Measurements from ENCODE around the gene PPP1R3G.
"Not testable (repeated sequence)": the region's sequence is repeated elsewhere in the genome, so short reads cannot be mapped to it uniquely, and the experiment has no call there.

Gene PPP1R3G
- total RNA-seq, result 0 to 0.07 reads per million in 2 donors

GRCh38 chr6:5084781-5085647 lies at the start of gene PPP1R3G:
PPP1R3G (plus strand) TSS chr6:5085341; CDS start chr6:5085486, 145 bp downstream.
- DNase-seq, result peak in 1 of 5 experiments; percentile 35

GRCh38 chr6:5036269-5036668 lies 48.9 kb upstream of the PPP1R3G start:
- no peak for DNase-seq

- no peak for DNase-seq
Measured at GRCh38 chr6:5041955-5042354, 43.2 kb upstream of the PPP1R3G start.

GRCh38 chr6:5042436-5042835 lies 42.7 kb upstream of the PPP1R3G start:
- no peak for DNase-seq

GRCh38 chr6:5044866-5045265 lies 40.3 kb upstream of the PPP1R3G start:
- DNase-seq, result no peak

DNA sequence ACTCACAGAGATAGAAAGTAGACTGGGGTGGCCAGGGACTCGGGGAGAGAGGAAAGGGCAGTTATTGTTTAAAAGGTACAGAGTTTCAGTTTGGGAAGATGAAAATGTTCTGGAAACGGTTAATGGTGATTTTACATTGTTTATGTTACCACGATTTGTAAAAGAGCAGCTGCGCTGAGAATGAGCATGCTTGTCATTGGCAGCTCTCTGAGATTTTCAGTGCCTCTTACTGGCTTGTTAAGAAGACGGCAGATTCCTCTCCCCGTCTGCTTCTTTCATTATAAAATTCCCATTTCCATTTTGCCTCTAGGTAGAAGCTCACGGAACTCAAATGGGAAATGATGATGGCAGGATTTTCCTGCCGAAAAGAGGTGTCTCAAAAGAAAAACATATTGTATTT lies 39.7 kb upstream of the PPP1R3G start:
- no peak for DNase-seq

DNA sequence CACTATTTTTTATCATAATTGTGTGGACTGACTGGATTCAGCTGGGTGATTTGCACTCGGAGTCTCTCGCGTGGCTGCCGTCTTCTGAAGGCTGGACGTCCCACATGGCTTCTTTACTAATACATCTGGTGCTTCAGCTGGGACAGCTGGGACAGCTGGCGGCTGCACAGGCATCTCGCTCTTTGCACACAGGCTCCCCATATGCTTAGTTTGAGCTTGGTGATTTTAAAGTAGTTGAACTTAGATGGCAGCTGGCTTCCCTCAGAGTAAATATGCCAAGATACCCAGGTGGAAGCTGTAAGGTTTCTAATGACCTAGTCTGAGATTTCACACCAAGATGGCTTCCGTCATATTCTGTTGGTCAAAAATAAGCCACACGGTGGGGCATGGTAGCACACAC lies 38.7 kb upstream of the PPP1R3G start:
- no peak for DNase-seq

GRCh38 chr6:5050009-5050408 lies 35.1 kb upstream of the PPP1R3G start:
- no peak for DNase-seq

- DNase-seq, result no peak
Measured at GRCh38 chr6:5051394-5051793, 33.7 kb upstream of the PPP1R3G start.

DNA sequence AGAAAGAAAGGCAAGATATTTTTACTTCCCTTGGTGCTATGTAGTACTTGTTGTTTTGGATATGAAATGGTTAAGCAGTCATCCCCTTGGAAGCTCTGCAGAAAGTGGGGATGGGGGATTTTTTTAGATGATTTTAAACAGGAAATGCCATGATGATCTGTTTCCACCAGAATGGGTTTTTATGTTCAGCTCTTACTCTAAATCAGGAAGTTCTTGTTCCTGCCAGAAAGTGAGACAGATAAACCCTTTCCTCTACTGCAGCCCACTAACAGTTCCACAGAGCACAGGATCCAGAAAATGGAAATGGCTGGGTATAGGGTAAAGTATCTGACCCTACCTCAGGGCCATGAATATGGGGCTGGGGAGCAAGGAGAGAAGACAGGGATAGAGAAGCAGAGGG lies 32.1 kb upstream of the PPP1R3G start:
- DNase-seq, result no peak

- no peak for DNase-seq
Measured at GRCh38 chr6:5053864-5054244, 31.3 kb upstream of the PPP1R3G start.

DNA sequence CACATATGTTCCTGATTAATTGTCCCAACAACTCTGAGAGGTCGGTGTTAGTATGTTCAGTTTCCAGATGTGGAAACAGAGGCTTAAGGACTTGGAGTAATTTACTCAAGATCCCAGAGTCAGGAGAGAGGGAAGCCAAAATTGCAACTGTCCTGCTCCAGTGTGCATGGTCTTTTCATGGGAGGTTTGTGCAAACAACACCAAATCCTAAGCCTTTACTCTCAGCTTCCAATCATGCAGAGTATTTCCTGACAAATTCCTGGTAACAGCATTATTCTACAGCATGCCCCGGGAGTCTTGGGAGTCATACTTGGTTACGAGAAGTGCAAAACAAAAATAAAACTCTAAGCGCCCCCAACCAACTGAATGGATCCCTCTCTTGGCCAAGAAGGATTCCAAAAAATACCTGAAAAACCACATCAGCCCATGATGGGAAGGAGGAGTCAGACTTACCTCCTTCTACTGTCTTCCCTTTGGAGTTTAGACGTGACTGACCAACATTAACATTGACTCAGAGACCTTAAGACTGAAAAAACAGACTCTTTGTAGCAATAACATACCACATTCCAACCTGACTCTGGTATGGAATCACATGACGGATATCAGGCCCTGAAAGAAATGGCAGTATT lies 30.8 kb upstream of the PPP1R3G start:
- DNase-seq, result no peak

DNA sequence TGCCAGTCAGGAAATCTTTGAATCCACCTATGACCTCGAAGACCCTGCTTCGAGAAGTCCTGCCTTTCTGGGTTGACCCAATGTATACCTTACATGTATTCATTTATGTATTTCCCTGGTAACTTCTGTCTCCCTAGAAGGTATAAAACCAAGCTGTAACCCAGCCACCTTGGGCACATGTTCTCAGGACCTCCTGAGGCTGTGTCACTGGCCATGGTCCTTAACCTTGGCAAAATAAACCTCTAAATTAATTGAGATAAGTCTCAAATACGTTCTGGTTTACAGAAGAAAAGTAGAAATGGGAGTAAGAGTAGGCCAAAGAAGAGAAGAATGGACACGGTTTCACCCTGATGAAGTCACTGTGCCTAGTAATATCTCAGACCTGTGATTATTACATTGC lies 30.0 kb upstream of the PPP1R3G start:
- DNase-seq, result no peak

- no peak for DNase-seq
Measured at GRCh38 chr6:5058254-5058653, 26.9 kb upstream of the PPP1R3G start.

DNA sequence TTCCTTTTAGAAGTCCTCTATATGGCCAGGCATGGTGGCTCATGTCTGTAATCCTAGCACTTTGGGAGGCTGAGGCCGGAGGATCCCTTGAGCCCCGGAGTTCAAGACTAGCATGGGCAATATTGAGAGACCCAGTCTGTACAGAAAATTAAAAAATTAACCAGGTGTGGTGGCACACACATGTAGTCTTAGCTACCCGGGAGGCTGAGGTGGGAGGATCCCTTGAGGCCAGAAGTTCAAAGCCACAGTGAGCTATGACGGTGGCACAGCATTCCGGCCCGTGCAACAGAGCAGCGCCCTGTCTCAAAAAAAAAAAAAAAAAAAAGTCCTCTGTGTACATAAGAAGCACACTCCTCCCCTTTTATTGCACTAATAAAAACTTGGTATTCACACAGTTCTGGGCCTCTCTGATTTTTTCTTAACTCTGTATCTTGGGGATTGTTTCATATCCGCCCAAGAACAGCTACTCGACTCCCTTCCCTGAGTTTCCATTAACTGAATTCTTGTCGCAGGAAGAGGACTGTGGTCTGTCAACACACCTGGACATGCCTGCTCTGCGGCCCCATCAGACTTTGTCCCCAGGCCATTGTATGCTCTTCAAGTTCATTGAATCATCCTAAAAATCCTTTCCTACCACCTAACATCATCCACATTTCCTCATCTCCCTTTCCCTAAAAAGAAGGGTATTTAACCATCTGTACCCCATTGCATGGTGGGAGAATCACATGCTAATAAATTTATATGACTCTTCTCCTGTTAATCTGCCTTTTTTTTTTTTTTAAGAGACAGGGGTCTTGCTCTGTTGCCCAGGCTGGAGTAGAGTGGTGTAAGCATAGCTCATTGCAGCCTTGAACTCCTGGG lies 25.9 kb upstream of the PPP1R3G start:
- no peak for DNase-seq

GRCh38 chr6:5060439-5060838 lies 24.7 kb upstream of the PPP1R3G start:
- not testable (repeated sequence) for DNase-seq

GRCh38 chr6:5061152-5061551 lies 24.0 kb upstream of the PPP1R3G start:
- DNase-seq, result no peak

DNA sequence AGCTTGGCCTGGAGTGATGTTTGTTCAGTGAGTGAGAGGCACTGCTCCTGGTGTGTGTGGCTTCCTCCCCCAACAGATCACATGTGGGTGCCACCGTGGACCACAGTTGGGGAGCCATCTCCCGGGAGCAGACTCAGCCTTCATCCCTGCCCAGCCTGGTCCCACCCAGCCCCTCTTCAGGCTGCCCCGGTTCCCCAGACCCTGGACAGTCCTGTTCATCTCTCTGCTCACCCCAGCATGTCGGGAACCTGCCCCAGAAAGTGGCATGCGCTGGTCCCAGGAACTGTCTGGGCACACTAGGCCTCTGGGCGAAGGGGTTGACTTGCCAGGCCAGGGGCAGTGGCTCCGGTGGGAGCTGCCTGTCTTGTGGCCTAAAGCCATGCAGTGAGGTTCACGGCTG lies 21.5 kb upstream of the PPP1R3G start:
- DNase-seq, result no peak

DNA sequence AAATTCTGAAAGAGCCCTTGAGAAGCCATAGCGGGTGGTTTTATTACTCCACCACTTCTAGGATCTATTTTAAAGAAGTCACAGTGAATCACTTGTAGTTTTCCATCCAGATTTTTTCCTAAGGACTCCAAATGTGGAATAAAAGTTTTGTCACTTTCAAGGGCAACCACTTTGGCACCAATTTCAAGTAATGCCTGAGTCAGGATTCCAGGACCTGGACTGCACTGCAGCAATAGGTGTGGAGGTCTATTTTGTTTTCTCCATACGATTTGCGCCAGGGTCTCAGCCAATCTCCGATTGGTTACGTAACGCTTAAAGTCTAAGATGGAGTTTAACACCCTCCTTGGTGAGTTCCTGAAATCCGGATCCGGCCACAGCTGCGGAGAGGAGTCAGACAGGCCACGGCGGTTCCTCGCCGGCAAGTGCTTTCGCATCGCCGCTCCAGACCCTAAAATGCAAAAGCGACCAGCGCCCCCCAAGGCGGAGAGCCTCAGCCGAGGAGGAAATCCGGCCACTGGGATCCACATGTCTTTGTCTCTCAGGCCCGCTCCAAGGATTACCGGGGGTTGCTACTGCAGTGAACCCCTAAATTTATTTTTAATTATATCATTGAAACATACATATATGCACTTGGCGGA lies 18.6 kb upstream of the PPP1R3G start:
- no peak for DNase-seq

DNA sequence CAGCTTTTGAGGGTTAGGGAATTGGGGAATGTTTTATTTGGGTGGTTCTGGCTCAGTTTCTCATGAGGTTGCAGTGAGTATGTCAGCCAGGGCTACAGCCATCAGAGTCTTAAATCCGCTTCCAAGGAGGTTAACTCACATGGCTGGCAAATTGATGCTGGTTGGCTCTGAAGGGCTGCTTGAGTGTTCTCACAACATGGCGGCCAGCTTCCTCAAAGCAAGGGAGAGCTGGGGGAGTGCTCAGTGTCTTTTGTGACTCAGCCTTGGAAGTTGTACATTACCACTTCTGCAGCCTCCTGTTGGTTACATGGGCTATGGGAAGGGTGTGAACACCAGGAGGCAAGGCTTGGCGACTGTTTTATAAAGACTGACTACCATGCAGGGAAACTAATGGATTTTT lies 17.8 kb upstream of the PPP1R3G start:
- no peak for DNase-seq

DNA sequence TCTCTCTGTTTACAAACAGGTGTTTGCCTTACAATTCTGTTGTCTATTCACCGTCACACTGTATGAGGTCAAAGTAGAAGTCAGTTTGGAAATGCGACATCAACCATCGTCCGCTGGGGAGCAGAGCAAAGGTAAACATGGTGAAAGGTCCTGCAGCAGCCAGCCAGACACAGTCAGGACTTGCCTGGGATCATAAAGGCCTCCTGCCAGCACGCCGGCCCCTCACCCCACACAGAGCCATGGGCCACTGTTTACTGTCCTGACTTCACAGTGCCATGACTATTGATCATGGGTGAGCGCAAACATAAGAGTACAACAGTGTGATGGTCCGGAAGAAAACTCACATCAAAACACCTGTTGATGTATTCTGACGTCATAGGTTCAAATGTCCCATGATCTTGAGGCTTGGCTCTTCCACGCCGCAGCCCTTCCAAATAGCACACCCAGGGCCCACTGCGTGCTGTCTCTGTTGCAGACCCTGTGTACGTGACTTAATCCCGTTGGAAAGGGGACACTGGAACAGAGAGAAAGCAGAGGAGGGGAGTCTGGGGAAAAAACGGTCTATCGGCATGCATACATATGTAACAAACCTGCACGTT lies 16.9 kb upstream of the PPP1R3G start:
- DNase-seq, result no peak

DNA sequence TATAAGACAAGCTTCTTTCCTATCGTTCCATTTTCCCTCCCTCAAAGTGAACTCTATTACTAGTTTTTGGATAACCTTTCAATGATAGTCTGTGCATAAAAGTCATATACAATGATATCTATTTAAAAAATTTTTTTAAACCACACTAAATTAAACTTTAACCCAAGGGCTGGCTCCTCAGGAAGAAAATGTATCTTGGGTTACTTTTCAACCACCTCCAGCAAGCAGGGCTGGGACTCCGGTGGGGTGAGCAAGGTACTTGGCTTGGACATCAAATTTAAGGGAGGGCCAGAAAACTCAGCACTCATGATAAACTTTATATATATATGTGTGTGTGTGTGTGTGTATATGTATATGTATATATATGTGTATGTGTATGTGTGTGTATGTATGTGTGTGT lies 13.9 kb upstream of the PPP1R3G start:
- no peak for DNase-seq
